Liver (tissue), 9 donors: Measurements from ENCODE around the gene CPZ. TPM values are rescaled to one million over a fixed set of nuclear protein-coding genes. Genes with fewer than 3 reads are reported as not detected.

ENCODE experiments used
- DNase-seq: peaks from one replicate; pipeline ENCODE4 v3.0.0-alpha.2; 2017; ENCODE audit warnings: low spot score
- H3K27ac ChIP-seq, 2 donors: one replicate each; pipeline ENCODE4 v1.7.0; 2013; ENCODE audit warnings: inconsistent platforms in 2 of 2, low read length in 2 of 2, control low read depth in 1 of 2, low read depth in 1 of 2, mild to moderate bottlenecking in 1 of 2
- H3K27me3 ChIP-seq, 4 donors: one replicate each; pipeline versions ENCODE4 v1.6.1 to v1.7.0; 2013; ENCODE audit warnings: low read length in 3 of 4, inconsistent platforms in 1 of 4, mild to moderate bottlenecking in 1 of 4, moderate library complexity in 1 of 4; ENCODE audit not compliant: control insufficient read depth in 4 of 4, insufficient read depth in 4 of 4
- H3K36me3 ChIP-seq, 4 donors: one replicate each; pipeline versions ENCODE4 v1.6.1 to v1.7.0; 2013; ENCODE audit warnings: low read length in 3 of 4, mild to moderate bottlenecking in 3 of 4, low read depth in 1 of 4, moderate library complexity in 1 of 4; ENCODE audit not compliant: control insufficient read depth in 4 of 4, insufficient read depth in 3 of 4
- H3K4me1 ChIP-seq, 4 donors: one replicate each; pipeline versions ENCODE4 v1.6.1 to v1.7.0; 2013; ENCODE audit warnings: low read length in 3 of 4, mild to moderate bottlenecking in 3 of 4, moderate library complexity in 1 of 4; ENCODE audit not compliant: control insufficient read depth in 4 of 4, insufficient read depth in 4 of 4
- H3K4me3 ChIP-seq, 3 donors: one replicate each; pipeline versions ENCODE4 v1.6.1 to v1.7.0; 2013; ENCODE audit warnings: low read length in 3 of 3, control low read depth in 1 of 3, low read depth in 1 of 3, mild to moderate bottlenecking in 1 of 3
- H3K9ac ChIP-seq, 2 donors: one replicate each; pipeline ENCODE4 v1.7.0; 2013; ENCODE audit warnings: low read length in 2 of 2, mild to moderate bottlenecking in 2 of 2, moderate library complexity in 2 of 2, control low read depth in 1 of 2, low read depth in 1 of 2
- H3K9me3 ChIP-seq, 4 donors: one replicate each; pipeline versions ENCODE4 v1.6.1 to v1.7.0; 2013; ENCODE audit warnings: low read length in 3 of 4; ENCODE audit not compliant: control insufficient read depth in 4 of 4
- ATF3 ChIP-seq: IDR thresholded peaks from 2 replicates; pipeline ENCODE4 v1.6.1; 2016; ENCODE audit warnings: antibody characterized with exemption
- CTCF ChIP-seq: fragments of 150-350 bp; IDR thresholded peaks from 2 replicates; pipeline ENCODE4 v1.5.1; 2017; ENCODE audit warnings: improper control_type of control experiment, low read depth, low read length; ENCODE audit not compliant: missing input control
- EGR1 ChIP-seq, 2 donors: IDR thresholded peaks; 2 replicates each; pipeline ENCODE4 v1.6.1; 2016 to 2018; ENCODE audit warnings: antibody characterized with exemption in 2 of 2, low read depth in 2 of 2
- FOXA1 ChIP-seq: IDR thresholded peaks from 2 replicates; pipeline ENCODE4 v1.6.1; 2016; ENCODE audit warnings: antibody characterized with exemption
- FOXA2 ChIP-seq: IDR thresholded peaks from 2 replicates; pipeline ENCODE4 v1.6.1; 2016; ENCODE audit warnings: antibody characterized with exemption
- GABPA ChIP-seq, 2 donors: IDR thresholded peaks in 1 of 2; conservative IDR thresholded peaks in 1 of 2; 2 replicates each; pipeline ENCODE4 v1.6.1; 2016; ENCODE audit warnings: antibody characterized with exemption in 2 of 2, mild to moderate bottlenecking in 1 of 2, moderate library complexity in 1 of 2
- HNF4A ChIP-seq, 2 donors: conservative IDR thresholded peaks; 2 replicates each; pipeline ENCODE4 v1.6.1; 2016; ENCODE audit warnings: antibody characterized with exemption in 2 of 2, mild to moderate bottlenecking in 2 of 2
- HNF4G ChIP-seq: IDR thresholded peaks from 2 replicates; pipeline ENCODE4 v1.6.1; 2016; ENCODE audit warnings: antibody characterized with exemption
- JUND ChIP-seq, 2 donors: IDR thresholded peaks; 2 replicates each; pipeline ENCODE4 v1.6.1; 2016; ENCODE audit warnings: antibody characterized with exemption in 2 of 2
- MAX ChIP-seq: IDR thresholded peaks from 2 replicates; pipeline ENCODE4 v1.6.1; 2016; ENCODE audit warnings: antibody characterized with exemption
- NR2F2 ChIP-seq: IDR thresholded peaks from 2 replicates; pipeline ENCODE4 v1.6.1; 2016; ENCODE audit warnings: antibody characterized with exemption
- RAD21 ChIP-seq, 2 donors: IDR thresholded peaks; 2 replicates each; pipeline ENCODE4 v1.6.1; 2016; ENCODE audit warnings: antibody characterized with exemption in 2 of 2, mild to moderate bottlenecking in 2 of 2
- REST ChIP-seq: IDR thresholded peaks from 2 replicates; pipeline ENCODE4 v1.6.1; 2016; ENCODE audit warnings: antibody characterized with exemption, mild to moderate bottlenecking
- RXRA ChIP-seq, 2 donors: IDR thresholded peaks; 2 replicates each; pipeline ENCODE4 v1.6.1; 2017 to 2018; ENCODE audit warnings: antibody characterized with exemption in 2 of 2, mild to moderate bottlenecking in 1 of 2
- SP1 ChIP-seq: IDR thresholded peaks from 2 replicates; pipeline ENCODE4 v1.6.1; 2018; ENCODE audit warnings: antibody characterized with exemption, mild to moderate bottlenecking
- TAF1 ChIP-seq: conservative IDR thresholded peaks from 2 replicates; pipeline ENCODE4 v1.6.1; 2016; ENCODE audit warnings: antibody characterized with exemption, mild to moderate bottlenecking
- YY1 ChIP-seq: IDR thresholded peaks from 2 replicates; pipeline ENCODE4 v1.6.1; 2016; ENCODE audit warnings: antibody characterized with exemption, mild to moderate bottlenecking
- ZBTB33 ChIP-seq: IDR thresholded peaks from 2 replicates; pipeline ENCODE4 v1.6.1; 2016; ENCODE audit warnings: antibody characterized with exemption
- WGBS: extraction: QIAGEN DNeasy Blood & Tissue Kit; methylation state at CpG from one replicate; pipeline ENCODE4 v1.1.7; 2013; 5-methylcytosine and 5-hydroxymethylcytosine counted together
- polyA plus RNA-seq, 2 donors: library from polyadenylated mRNA; stranded (reverse) in 1 of 2; unstranded in 1 of 2; fragments of 200-250 nt in 1 of 2; fragments of >200 nt in 1 of 2; fragmentation: Nextera tagmentation in 1 of 2; extraction: Ambion mirVana in 1 of 2; gene quantifications; one replicate each; pipeline versions ENCODE4 v1.2.1 to v1.2.3, GENCODE V29; 2013 to 2015
- total RNA-seq, 2 donors: library from RNA; depleted of rRNA; stranded (reverse); fragments of >200 nt; gene quantifications; one replicate each; pipeline ENCODE4 v1.2.3, GENCODE V29; 2014
- donor health status: healthy.
- donor health status: healthy.
- donor health status: healthy.
- donor health status: healthy.
- donor health status: healthy.

The CPZ gene
- total and polyA plus RNA-seq, 4 donors, result 0.51 to 1.8 (median 1.4) TPM

GRCh38 chr4:8600266-8600665 lies 7.7 kb downstream of the CPZ start:
- WGBS, result 88% methylated on average over 13 of the region's 13 CpGs
- Histone ChIP-seq H3K36me3 (no peaks in the 10 kb centered on the region), H3K9ac (no peak overlapping the region), H3K9me3 (no peaks in the 10 kb centered on the region), H3K27ac (no peak overlapping the region), H3K27me3 (no peaks in the 10 kb centered on the region), H3K4me3 (no peak overlapping the region), H3K4me1 (peaks cover 0 to 5% (median 0%) of the 10 kb centered on the region in 4 donors)
- no peak for DNase-seq
- no peak for TF ChIP-seq ATF3
- TF ChIP-seq NR2F2, result no peak
- no peak for TF ChIP-seq CTCF
- TF ChIP-seq HNF4A (conservative IDR thresholded peaks at IDR 0.05), result no peak
- no peak for TF ChIP-seq EGR1 (IDR thresholded peaks at IDR 0.05; ENCODE audit: low read depth in 2 of 2)
- no peak for TF ChIP-seq TAF1
- TF ChIP-seq YY1, result no peak
- no peak for TF ChIP-seq REST
- TF ChIP-seq ZBTB33, result no peak
- TF ChIP-seq FOXA1, result no peak
- no peak for TF ChIP-seq RXRA (IDR thresholded peaks at IDR 0.05)
- no peak for TF ChIP-seq MAX
- no peak for TF ChIP-seq HNF4G
- no peak for TF ChIP-seq GABPA (IDR thresholded peaks at IDR 0.05 in 1 of 2, conservative IDR thresholded peaks at IDR 0.05 in 1 of 2)
- TF ChIP-seq FOXA2, result no peak
- no peak for TF ChIP-seq JUND (IDR thresholded peaks at IDR 0.05)
- TF ChIP-seq SP1, result no peak
- TF ChIP-seq RAD21 (IDR thresholded peaks at IDR 0.05), result no peak
